GM19351 (cell line): Measurements from ENCODE around the gene RNU6-1.

Experiments used
- ATAC-seq: cut with Tn5 transposase; IDR thresholded peaks from one replicate; pipeline ENCODE4 v1.9.1; 2021; ENCODE audit warnings: mild to moderate bottlenecking, moderate library complexity; ENCODE audit not compliant: unreplicated experiment

RNU6-1 gene

DNA sequence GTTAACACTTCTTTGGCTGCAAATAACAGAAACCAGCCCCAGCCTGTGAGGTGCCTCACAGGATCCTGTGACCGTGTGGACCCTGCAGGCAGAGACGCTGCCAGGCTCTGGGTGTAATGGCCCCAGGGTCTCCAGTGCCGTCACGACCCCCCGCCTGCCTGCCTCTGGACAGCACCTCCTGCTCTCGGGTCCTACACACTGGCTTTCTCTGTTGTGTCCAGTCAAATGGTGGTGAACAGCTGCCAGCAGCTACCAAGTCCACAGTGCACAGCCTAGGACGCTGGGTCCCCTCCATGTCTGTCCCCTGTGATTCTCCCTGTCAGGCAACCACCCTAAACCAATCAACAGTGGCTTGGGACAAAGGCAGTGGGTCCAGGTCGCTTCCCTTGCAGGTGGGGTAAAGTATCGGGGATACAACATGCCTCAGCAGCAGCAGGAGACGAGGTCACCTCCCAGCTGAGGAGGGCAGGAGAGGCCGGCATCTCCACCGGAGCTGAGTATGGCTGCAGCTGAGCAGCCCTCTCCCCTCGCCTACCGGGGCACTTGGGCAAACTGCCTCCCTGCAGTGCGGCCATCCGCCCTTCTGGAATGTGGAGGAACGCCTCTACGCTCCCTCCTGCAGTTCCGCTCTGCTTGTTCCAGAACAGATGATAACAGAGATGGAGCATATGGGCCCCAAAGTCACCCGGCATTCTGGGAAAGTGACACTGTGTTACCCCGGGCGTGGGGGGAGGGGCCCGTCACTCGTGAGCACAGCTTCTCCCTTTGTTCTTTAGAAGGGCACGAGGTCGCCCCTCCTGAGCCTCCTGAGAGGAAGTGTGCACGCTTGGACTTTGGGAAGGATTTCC is 35.6 kb downstream of the RNU6-1 start:
- ATAC-seq = no peak

DNA sequence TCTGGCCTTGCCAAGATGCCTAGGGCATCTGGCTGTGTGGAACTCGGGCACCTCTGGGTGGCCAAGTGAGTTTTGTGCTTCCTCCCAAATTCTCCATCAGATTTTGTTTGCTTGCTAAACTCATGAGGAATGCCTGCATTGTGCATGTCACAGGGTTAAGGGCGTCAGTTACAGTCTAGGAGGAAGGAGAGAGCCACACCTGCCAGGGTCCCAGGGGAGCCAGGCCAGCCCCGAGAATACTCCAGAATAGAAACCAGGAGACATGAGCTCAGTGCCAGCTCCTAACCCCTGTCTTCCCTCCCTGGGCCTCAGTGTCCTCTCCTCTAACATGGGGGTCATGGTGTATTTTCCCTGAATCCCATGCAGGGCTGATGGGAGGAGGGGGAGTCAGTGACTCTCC is 36.5 kb downstream of the RNU6-1 start:
- ATAC-seq = no peak

DNA sequence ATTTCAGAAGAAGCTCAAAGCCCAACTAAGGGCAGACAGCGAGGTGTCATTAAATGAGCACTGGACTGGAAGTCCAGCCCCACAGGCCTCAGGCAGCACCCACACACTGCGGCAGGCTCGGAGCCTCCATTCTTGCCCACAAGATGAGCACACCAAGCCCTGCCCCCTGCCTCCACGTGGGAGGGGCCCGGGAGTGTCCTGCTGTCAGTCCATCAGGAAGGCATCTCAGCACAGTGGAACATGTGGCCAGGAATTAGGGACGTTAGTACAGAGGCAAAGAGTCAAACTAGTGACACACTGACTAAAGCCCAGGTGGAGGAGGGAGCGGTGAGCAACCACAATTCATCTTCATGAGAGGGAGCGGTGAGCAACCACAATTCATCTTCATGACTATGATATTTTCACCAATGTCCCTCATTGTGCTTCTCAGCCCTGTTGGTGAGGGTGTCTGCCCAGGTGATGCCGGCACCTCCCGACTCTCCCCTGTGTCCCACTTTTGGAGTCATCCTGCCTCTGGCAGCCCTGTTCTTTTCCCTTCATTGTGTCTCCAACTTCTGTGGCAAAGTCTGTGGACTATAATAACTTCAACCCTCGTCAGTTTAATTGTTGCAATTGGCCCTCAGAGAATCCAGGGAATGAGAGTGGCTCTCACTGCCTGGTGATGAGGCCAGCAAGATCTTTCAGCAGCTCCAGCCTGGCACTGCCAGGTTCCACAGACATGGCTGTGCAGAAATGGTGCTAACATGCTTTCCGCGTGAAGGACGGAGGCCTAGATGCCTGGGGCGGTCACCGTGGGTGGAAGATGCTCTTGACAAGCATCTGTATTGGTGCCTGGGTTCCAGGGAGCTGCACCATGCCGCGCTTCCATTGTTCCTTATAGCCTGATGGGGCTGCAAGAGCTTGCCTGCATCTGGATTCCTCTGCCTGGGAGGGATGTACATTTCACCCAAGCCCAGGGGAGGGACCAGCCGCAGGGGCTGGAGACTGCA is 37.6 kb downstream of the RNU6-1 start:
- no peak for ATAC-seq

DNA sequence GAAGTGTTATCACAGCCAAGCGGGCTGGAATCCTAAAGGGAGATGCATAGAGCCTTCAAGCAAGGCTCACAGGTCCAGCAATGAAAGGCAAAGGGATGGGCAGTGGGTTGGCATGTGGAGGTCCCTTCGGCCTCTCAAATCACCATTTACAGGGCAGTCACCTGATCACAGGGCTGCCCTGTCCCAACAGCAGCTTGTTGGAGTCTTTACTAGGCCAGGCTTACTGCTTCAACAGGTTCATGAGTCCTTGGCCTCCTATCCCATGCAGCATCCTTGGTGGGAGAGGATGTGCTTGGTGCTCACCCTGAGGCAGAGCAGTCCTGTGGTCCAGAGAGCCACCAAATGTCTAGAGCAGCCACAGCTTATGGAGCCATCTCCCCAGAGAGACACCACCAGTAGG is 38.7 kb downstream of the RNU6-1 start:
- ATAC-seq = no peak

DNA sequence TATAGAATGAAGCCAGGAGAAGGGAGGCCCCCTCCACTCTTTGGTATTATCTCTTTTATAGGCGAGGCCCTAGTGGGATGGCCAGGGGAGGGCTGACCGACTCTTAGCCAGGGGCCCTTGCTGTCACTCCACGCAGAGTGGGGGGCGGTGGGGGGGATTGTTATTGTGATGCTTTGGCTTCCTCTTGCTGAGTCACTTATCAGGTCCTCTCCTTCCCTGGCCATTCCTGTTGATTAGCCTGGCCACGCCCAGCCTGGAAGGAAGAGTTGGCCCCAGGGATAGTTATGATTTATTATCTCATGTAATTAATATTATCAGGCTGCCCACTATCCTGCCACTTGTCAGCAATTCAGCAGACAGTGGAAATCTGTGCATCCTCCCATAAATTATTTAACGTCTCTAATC is 40.0 kb downstream of the RNU6-1 start:
- no peak for ATAC-seq

DNA sequence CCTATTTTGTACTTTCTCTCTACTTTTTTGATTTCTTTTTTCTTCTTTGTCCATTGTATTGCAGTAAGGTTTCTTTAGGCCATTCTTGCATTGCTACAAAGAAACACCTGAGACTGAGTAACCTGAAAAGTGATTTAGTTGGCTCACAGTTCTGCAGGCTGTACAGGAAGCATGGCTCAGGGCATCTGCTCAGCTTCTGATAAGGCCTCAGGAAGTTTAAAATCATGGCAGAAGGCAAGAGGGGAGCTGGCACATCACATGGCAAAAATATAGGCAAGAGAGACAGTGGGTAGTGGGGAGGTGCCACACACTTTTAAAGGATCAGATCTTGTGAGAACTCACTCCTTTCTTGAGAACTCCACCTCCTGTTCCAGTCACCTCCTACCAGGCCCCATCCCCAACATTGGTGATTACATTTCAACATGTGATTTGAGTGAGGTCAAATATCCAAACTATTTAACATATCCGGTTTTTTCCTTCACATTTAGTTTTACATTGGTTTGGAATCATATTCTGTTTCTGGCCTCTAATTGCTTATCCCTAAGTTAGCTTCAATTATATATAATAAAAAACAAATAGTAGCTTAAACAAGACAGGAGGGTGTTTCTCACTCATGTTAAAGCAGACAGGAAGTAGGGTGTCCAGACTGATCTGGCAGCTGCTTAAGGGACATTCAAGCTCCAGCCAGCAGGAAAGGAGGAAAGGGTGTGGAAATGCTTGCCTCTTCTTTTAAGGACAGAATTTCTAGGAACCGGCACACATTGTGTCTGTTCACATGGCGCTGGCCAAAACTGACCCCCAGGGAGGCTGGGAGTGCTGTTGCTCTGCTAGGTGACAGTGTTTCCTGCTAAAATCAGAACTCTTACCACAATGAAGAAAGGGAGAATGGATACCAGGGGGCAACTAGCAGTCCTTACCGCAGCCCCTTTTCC is 43.4 kb downstream of the RNU6-1 start:
- no peak for ATAC-seq

DNA sequence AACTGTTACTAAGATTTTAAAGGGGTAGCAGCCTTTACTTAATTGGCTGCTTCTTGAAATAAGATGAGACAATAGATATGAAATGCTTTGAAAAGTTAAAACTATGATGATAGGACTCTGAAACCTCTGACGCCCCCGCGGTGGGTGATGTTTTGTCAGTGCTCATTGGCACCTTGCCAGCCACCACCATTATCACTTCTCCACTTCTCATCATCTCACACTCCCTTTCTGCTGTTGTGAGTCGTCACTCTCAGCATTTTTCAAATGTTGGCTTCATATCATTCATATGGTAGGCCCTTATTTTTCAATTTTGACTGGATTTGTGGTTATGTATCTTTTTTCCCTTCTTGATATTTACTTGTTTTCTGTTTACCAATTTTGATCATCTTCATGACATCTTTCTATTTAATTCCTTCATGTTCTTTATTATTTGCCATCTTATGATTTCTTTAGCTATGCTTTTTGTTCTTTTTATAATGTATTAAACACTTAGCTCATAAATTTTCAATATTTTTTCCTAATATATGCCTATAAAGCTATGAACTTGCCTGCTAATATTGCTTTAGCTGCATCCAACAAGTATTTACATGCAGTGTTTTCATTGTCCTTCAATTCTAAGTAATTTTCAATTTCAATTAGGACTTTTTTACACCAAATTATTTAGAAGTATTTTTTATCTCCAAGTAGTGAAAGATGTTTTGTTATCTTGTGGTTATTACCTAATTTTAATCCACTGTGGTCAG is 44.8 kb downstream of the RNU6-1 start:
- ATAC-seq = no peak

DNA sequence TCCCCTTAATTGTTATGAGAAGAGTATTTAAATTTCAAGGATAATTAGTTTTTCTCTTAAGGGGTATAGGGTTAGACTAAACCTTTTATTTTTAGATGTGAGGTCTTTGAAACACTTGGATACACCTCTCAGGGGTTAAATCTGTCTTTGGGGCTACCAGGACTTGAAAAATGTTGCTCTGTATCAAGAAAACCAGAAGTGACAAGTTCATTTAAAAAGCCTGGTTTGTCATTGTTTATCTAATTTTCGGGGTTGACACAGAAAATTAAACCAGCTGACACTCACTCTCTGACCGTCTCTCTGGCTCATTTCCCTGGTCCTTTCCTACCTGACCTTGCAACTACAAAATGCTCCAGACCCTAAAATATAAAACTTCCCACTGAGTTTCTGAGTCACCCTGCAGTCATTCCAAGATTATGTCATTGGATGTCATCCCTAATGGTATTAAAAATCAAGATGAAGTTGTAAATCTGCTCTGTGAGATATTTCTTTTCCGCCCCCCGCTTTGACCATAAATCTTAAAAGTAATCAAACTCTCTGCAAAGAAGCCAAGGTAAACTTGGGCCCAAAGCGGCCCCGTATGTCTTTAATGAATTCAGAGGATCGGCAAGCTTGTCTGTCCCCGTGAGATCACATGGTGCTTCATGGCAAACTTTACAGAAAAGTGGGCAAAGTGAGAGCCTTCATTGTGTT is 47.4 kb downstream of the RNU6-1 start:
- no peak for ATAC-seq

DNA sequence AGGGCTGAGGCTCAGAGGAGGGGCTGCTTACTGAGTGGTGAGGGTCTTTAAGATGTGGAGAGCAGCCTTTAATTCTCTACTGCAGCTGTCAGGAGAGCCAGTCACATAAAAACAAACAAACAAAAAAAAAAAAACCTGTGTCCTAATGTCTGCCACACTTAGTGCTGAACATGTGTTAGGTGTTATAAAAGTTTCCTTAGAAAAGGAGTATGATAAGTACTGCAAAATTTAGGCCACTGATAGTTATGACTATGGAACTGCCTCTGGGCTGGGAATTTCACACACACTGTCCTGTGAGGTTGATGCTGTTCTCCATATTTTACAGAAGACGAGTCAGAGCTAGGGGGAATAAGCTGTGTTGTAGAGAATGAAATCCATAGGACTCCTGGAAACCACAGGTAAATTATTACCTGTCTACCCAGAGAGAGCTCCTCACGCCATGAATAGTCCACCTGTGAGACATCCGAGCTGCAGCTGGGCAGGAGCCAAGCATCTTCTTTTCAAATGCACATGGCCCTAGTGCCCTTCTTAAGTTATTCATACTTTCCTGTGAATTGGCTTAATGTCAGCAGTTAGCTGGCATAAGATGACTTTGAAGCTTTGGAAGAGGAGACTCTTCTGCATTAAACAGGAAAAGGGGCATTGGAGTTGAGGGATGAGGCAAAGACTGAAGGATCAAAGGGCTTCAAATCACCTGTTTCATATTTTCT is 49.1 kb downstream of the RNU6-1 start:
- no peak for ATAC-seq
